ENCODE measurements around the gene PRKAG2. TPM values are rescaled to one million over a fixed set of nuclear protein-coding genes. Genes with fewer than 3 reads are reported as not detected.

Gene PRKAG2
- total and polyA plus RNA-seq, 2 experiments from 2014 or later: 9.1 to 14.9 TPM

DNA sequence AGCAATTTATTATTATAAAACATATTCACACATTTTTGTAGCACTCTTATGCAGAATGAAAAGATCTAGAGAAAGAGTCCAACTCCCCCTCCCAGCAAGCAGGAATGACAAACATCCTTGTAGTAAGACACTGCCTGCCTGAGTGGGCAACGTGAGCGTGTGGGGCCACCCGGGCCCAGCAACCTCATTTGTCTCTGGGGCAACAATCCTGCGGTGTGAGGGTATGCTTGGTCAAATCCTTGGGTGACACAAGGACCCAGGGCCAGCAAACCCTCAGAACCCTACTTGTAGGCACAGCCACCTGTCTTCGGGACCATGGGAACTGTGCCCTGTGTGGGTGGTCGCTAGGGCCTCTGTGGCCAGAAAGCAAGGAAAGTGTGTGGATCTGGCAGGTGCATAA lies 367.9 kb downstream of the PRKAG2 start:
- peaks cover 100% of the 10 kb centered on the region for H3K79me2 ChIP-seq (replicated peaks; ENCODE audit: insufficient read depth)
- no peak overlapping the region for H3K4me3 Mint-ChIP-seq
- ATAC-seq (no peak; the same call in 2 of the 3 replicates), DNase-seq (ENCODE audit: low spot score) (no peak)
- H3K36me3 ChIP-seq (ENCODE audit: insufficient read depth): no peaks in the 10 kb centered on the region
- TF ChIP-seq JUNB (IDR thresholded peaks at IDR 0.05; ENCODE audit: unreplicated experiment) (no peak), EZH2phosphoT487 (IDR thresholded peaks at IDR 0.05; ENCODE audit: unreplicated experiment) (no peak), ZNF114 (CRISPR knock-in tag; IDR thresholded peaks at IDR 0.05) (no peak), NANOG (IDR thresholded peaks at IDR 0.05; ENCODE audit: borderline replicate concordance) (no peak), ZNF331 (CRISPR knock-in tag; IDR thresholded peaks at IDR 0.05; ENCODE audit: low read depth) (no peak), POLR2AphosphoS5 (IDR thresholded peaks at IDR 0.05; ENCODE audit: low read depth) (no peak), EZH2 (IDR thresholded peaks at IDR 0.05; ENCODE audit: low read depth, unreplicated experiment) (no peak), STAT1 (IDR thresholded peaks at IDR 0.05; ENCODE audit: unreplicated experiment) (no peak), CREB1 (CRISPR knock-in tag; IDR thresholded peaks at IDR 0.05; ENCODE audit: low read depth) (no peak)
- TF ChIP-seq, protein P1, sequence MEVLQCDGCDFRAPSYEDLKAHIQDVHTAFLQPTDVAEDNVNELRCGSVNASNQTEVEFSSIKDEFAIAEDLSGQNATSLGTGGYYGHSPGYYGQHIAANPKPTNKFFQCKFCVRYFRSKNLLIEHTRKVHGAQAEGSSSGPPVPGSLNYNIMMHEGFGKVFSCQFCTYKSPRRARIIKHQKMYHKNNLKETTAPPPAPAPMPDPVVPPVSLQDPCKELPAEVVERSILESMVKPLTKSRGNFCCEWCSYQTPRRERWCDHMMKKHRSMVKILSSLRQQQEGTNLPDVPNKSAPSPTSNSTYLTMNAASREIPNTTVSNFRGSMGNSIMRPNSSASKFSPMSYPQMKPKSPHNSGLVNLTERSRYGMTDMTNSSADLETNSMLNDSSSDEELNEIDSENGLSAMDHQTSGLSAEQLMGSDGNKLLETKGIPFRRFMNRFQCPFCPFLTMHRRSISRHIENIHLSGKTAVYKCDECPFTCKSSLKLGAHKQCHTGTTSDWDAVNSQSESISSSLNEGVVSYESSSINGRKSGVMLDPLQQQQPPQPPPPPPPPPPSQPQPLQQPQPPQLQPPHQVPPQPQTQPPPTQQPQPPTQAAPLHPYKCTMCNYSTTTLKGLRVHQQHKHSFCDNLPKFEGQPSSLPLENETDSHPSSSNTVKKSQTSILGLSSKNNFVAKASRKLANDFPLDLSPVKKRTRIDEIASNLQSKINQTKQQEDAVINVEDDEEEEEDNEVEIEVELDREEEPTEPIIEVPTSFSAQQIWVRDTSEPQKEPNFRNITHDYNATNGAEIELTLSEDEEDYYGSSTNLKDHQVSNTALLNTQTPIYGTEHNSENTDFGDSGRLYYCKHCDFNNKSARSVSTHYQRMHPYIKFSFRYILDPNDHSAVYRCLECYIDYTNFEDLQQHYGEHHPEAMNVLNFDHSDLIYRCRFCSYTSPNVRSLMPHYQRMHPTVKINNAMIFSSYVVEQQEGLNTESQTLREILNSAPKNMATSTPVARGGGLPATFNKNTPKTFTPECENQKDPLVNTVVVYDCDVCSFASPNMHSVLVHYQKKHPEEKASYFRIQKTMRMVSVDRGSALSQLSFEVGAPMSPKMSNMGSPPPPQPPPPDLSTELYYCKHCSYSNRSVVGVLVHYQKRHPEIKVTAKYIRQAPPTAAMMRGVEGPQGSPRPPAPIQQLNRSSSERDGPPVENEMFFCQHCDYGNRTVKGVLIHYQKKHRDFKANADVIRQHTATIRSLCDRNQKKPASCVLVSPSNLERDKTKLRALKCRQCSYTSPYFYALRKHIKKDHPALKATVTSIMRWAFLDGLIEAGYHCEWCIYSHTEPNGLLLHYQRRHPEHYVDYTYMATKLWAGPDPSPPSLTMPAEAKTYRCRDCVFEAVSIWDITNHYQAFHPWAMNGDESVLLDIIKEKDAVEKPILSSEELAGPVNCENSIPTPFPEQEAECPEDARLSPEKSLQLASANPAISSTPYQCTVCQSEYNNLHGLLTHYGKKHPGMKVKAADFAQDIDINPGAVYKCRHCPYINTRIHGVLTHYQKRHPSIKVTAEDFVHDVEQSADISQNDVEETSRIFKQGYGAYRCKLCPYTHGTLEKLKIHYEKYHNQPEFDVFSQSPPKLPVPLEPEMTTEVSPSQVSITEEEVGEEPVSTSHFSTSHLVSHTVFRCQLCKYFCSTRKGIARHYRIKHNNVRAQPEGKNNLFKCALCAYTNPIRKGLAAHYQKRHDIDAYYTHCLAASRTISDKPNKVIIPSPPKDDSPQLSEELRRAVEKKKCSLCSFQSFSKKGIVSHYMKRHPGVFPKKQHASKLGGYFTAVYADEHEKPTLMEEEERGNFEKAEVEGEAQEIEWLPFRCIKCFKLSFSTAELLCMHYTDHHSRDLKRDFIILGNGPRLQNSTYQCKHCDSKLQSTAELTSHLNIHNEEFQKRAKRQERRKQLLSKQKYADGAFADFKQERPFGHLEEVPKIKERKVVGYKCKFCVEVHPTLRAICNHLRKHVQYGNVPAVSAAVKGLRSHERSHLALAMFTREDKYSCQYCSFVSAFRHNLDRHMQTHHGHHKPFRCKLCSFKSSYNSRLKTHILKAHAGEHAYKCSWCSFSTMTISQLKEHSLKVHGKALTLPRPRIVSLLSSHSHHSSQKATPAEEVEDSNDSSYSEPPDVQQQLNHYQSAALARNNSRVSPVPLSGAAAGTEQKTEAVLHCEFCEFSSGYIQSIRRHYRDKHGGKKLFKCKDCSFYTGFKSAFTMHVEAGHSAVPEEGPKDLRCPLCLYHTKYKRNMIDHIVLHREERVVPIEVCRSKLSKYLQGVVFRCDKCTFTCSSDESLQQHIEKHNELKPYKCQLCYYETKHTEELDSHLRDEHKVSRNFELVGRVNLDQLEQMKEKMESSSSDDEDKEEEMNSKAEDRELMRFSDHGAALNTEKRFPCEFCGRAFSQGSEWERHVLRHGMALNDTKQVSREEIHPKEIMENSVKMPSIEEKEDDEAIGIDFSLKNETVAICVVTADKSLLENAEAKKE (CRISPR knock-in tag; IDR thresholded peaks at IDR 0.05): no peak
- TF ChIP-seq, protein P2, sequence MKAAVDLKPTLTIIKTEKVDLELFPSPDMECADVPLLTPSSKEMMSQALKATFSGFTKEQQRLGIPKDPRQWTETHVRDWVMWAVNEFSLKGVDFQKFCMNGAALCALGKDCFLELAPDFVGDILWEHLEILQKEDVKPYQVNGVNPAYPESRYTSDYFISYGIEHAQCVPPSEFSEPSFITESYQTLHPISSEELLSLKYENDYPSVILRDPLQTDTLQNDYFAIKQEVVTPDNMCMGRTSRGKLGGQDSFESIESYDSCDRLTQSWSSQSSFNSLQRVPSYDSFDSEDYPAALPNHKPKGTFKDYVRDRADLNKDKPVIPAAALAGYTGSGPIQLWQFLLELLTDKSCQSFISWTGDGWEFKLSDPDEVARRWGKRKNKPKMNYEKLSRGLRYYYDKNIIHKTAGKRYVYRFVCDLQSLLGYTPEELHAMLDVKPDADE (IDR thresholded peaks at IDR 0.05): no peak
- TF ChIP-seq, protein P3, sequence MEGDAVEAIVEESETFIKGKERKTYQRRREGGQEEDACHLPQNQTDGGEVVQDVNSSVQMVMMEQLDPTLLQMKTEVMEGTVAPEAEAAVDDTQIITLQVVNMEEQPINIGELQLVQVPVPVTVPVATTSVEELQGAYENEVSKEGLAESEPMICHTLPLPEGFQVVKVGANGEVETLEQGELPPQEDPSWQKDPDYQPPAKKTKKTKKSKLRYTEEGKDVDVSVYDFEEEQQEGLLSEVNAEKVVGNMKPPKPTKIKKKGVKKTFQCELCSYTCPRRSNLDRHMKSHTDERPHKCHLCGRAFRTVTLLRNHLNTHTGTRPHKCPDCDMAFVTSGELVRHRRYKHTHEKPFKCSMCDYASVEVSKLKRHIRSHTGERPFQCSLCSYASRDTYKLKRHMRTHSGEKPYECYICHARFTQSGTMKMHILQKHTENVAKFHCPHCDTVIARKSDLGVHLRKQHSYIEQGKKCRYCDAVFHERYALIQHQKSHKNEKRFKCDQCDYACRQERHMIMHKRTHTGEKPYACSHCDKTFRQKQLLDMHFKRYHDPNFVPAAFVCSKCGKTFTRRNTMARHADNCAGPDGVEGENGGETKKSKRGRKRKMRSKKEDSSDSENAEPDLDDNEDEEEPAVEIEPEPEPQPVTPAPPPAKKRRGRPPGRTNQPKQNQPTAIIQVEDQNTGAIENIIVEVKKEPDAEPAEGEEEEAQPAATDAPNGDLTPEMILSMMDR (conservative IDR thresholded peaks at IDR 0.05; ENCODE audit: low read depth in 2 of 2): no peak
- TF ChIP-seq, protein P4, sequence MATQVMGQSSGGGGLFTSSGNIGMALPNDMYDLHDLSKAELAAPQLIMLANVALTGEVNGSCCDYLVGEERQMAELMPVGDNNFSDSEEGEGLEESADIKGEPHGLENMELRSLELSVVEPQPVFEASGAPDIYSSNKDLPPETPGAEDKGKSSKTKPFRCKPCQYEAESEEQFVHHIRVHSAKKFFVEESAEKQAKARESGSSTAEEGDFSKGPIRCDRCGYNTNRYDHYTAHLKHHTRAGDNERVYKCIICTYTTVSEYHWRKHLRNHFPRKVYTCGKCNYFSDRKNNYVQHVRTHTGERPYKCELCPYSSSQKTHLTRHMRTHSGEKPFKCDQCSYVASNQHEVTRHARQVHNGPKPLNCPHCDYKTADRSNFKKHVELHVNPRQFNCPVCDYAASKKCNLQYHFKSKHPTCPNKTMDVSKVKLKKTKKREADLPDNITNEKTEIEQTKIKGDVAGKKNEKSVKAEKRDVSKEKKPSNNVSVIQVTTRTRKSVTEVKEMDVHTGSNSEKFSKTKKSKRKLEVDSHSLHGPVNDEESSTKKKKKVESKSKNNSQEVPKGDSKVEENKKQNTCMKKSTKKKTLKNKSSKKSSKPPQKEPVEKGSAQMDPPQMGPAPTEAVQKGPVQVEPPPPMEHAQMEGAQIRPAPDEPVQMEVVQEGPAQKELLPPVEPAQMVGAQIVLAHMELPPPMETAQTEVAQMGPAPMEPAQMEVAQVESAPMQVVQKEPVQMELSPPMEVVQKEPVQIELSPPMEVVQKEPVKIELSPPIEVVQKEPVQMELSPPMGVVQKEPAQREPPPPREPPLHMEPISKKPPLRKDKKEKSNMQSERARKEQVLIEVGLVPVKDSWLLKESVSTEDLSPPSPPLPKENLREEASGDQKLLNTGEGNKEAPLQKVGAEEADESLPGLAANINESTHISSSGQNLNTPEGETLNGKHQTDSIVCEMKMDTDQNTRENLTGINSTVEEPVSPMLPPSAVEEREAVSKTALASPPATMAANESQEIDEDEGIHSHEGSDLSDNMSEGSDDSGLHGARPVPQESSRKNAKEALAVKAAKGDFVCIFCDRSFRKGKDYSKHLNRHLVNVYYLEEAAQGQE (IDR thresholded peaks at IDR 0.05; ENCODE audit: unreplicated experiment): no peak
- peaks cover 95% of the 10 kb centered on the region for H3K4me1 ChIP-seq (ENCODE audit: insufficient read depth)
- no peak overlapping the region for H2AFZ ChIP-seq
- peaks cover 97% of the 10 kb centered on the region for H4K20me1 ChIP-seq (replicated peaks; ENCODE audit: insufficient read depth)
- 0 out of 2 replicates have a peak overlapping the region, but pooled peaks have one; percentile 20 for H3K27ac ChIP-seq (ENCODE audit: low read depth)
- H3K27ac Mint-ChIP-seq: no peak overlapping the region
- peaks cover 77% of the 10 kb centered on the region for H3K4me1 Mint-ChIP-seq
- no peak overlapping the region for H3K4me3 ChIP-seq
- peaks cover 4% of the 10 kb centered on the region for H3K27me3 Mint-ChIP-seq (ENCODE audit: insufficient read depth, low read depth, poor library complexity)
- no peaks in the 10 kb centered on the region for H3K36me3 Mint-ChIP-seq (ENCODE audit: low read depth)
- no peaks in the 10 kb centered on the region for H3K27me3 ChIP-seq (ENCODE audit: insufficient read depth)
- no peaks in the 10 kb centered on the region for H3K9me2 ChIP-seq (ENCODE audit: insufficient read depth)
- H3K4me2 ChIP-seq: peak overlapping the region; percentile 23; the same call in 1 of the 2 replicates
- H3F3A ChIP-seq (replicated peaks; ENCODE audit: low read depth): no peaks in the 10 kb centered on the region
- no peaks in the 10 kb centered on the region for H3K9me3 Mint-ChIP-seq
